Measurements from ENCODE around the gene PNLIPRP3.
"Not testable (repeated sequence)": the region's sequence is repeated elsewhere in the genome, so short reads cannot be mapped to it uniquely, and the experiment has no call there.

Gene PNLIPRP3

GRCh38 chr10:116427671-116428070 is at the start of gene PNLIPRP3:
PNLIPRP3 (plus strand) TSS chr10:116427847; CDS start chr10:116428013, 166 bp downstream.
- H3K27me3 ChIP-seq (ENCODE audit: insufficient read depth, insufficient read length): no peaks in the 10 kb centered on the region
- H3K9me3 ChIP-seq (ENCODE audit: insufficient read depth, low read length): no peaks in the 10 kb centered on the region
- H3K9ac ChIP-seq (ENCODE audit: insufficient read length, low read depth): no peak within 1 kb of the TSS
- H3K4me1 ChIP-seq (ENCODE audit: insufficient read depth, insufficient read length): no peaks in the 10 kb centered on the region
- H3K4me3 ChIP-seq (ENCODE audit: insufficient read length, low read depth): no peak within 1 kb of the TSS
- H3K36me3 ChIP-seq (ENCODE audit: insufficient read depth, insufficient read length, low read length): no peaks in the 10 kb centered on the region
- no peak for DNase-seq (ENCODE audit: low read depth, low spot score)
- TF ChIP-seq ZNF274 (IDR thresholded peaks at IDR 0.05; ENCODE audit: low read depth, low read length): no peak
- no peak for TF ChIP-seq YY1 (IDR thresholded peaks at IDR 0.05; ENCODE audit: insufficient read depth, insufficient read length)
- no peak for TF ChIP-seq SUZ12 (IDR thresholded peaks at IDR 0.05; ENCODE audit: extremely low read depth, insufficient read depth, insufficient read length)

GRCh38 chr10:116382290-116382689 is 45.4 kb upstream of the PNLIPRP3 start:
- Histone ChIP-seq H3K9ac (ENCODE audit: insufficient read length, low read depth) (no peak overlapping the region), H3K27me3 (ENCODE audit: insufficient read depth, insufficient read length) (no peaks in the 10 kb centered on the region), H3K36me3 (ENCODE audit: insufficient read depth, insufficient read length, low read length) (no peaks in the 10 kb centered on the region), H3K4me3 (ENCODE audit: insufficient read length, low read depth) (no peak overlapping the region), H3K4me1 (ENCODE audit: insufficient read depth, insufficient read length) (no peaks in the 10 kb centered on the region), H3K9me3 (ENCODE audit: insufficient read depth, low read length) (no peaks in the 10 kb centered on the region)
- no peak for DNase-seq (ENCODE audit: low read depth, low spot score)
- TF ChIP-seq YY1 (IDR thresholded peaks at IDR 0.05; ENCODE audit: insufficient read depth, insufficient read length) (no peak), SUZ12 (IDR thresholded peaks at IDR 0.05; ENCODE audit: extremely low read depth, insufficient read depth, insufficient read length) (no peak), ZNF274 (IDR thresholded peaks at IDR 0.05; ENCODE audit: low read depth, low read length) (no peak)

GRCh38 chr10:116385311-116385710 is 42.3 kb upstream of the PNLIPRP3 start:
- Histone ChIP-seq H3K27me3 (ENCODE audit: insufficient read depth, insufficient read length) (no peaks in the 10 kb centered on the region), H3K4me1 (ENCODE audit: insufficient read depth, insufficient read length) (no peaks in the 10 kb centered on the region), H3K36me3 (ENCODE audit: insufficient read depth, insufficient read length, low read length) (no peaks in the 10 kb centered on the region), H3K9me3 (ENCODE audit: insufficient read depth, low read length) (no peaks in the 10 kb centered on the region), H3K9ac (ENCODE audit: insufficient read length, low read depth) (no peak overlapping the region), H3K4me3 (ENCODE audit: insufficient read length, low read depth) (no peak overlapping the region)
- DNase-seq (ENCODE audit: low read depth, low spot score): no peak
- TF ChIP-seq YY1 (IDR thresholded peaks at IDR 0.05; ENCODE audit: insufficient read depth, insufficient read length) (no peak), ZNF274 (IDR thresholded peaks at IDR 0.05; ENCODE audit: low read depth, low read length) (no peak), SUZ12 (IDR thresholded peaks at IDR 0.05; ENCODE audit: extremely low read depth, insufficient read depth, insufficient read length) (no peak)

GRCh38 chr10:116385994-116386809 is 41.4 kb upstream of the PNLIPRP3 start:
- peak; percentile 33 for DNase-seq (ENCODE audit: low read depth, low spot score)
- Histone ChIP-seq H3K4me1 (ENCODE audit: insufficient read depth, insufficient read length) (no peaks in the 10 kb centered on the region), H3K9me3 (ENCODE audit: insufficient read depth, low read length) (no peaks in the 10 kb centered on the region), H3K9ac (ENCODE audit: insufficient read length, low read depth) (no peak overlapping the region), H3K27me3 (ENCODE audit: insufficient read depth, insufficient read length) (no peaks in the 10 kb centered on the region), H3K36me3 (ENCODE audit: insufficient read depth, insufficient read length, low read length) (no peaks in the 10 kb centered on the region), H3K4me3 (ENCODE audit: insufficient read length, low read depth) (no peak overlapping the region)
- TF ChIP-seq SUZ12 (IDR thresholded peaks at IDR 0.05; ENCODE audit: extremely low read depth, insufficient read depth, insufficient read length) (no peak), YY1 (IDR thresholded peaks at IDR 0.05; ENCODE audit: insufficient read depth, insufficient read length) (no peak), ZNF274 (IDR thresholded peaks at IDR 0.05; ENCODE audit: low read depth, low read length) (no peak)

- not testable (repeated sequence) for H3K4me3 ChIP-seq (ENCODE audit: insufficient read length, low read depth); H3K9me3 ChIP-seq (ENCODE audit: insufficient read depth, low read length); DNase-seq (ENCODE audit: low read depth, low spot score); H3K27me3 ChIP-seq (ENCODE audit: insufficient read depth, insufficient read length); H3K36me3 ChIP-seq (ENCODE audit: insufficient read depth, insufficient read length, low read length); H3K9ac ChIP-seq (ENCODE audit: insufficient read length, low read depth); H3K4me1 ChIP-seq (ENCODE audit: insufficient read depth, insufficient read length)
Observed at GRCh38 chr10:116393246-116393831, 34.3 kb upstream of the PNLIPRP3 start.

- Histone ChIP-seq H3K9ac (ENCODE audit: insufficient read length, low read depth) (no peak overlapping the region), H3K36me3 (ENCODE audit: insufficient read depth, insufficient read length, low read length) (no peaks in the 10 kb centered on the region), H3K4me3 (ENCODE audit: insufficient read length, low read depth) (no peak overlapping the region), H3K4me1 (ENCODE audit: insufficient read depth, insufficient read length) (no peaks in the 10 kb centered on the region), H3K9me3 (ENCODE audit: insufficient read depth, low read length) (no peaks in the 10 kb centered on the region), H3K27me3 (ENCODE audit: insufficient read depth, insufficient read length) (no peaks in the 10 kb centered on the region)
- no peak for TF ChIP-seq SUZ12 (IDR thresholded peaks at IDR 0.05; ENCODE audit: extremely low read depth, insufficient read depth, insufficient read length)
- no peak for DNase-seq (ENCODE audit: low read depth, low spot score)
Observed at GRCh38 chr10:116395223-116395985, 32.2 kb upstream of the PNLIPRP3 start.

- Histone ChIP-seq H3K9ac (ENCODE audit: insufficient read length, low read depth) (no peak overlapping the region), H3K4me3 (ENCODE audit: insufficient read length, low read depth) (no peak overlapping the region), H3K36me3 (ENCODE audit: insufficient read depth, insufficient read length, low read length) (no peaks in the 10 kb centered on the region), H3K4me1 (ENCODE audit: insufficient read depth, insufficient read length) (no peaks in the 10 kb centered on the region), H3K27me3 (ENCODE audit: insufficient read depth, insufficient read length) (no peaks in the 10 kb centered on the region), H3K9me3 (ENCODE audit: insufficient read depth, low read length) (no peaks in the 10 kb centered on the region)
- no peak for DNase-seq (ENCODE audit: low read depth, low spot score)
- TF ChIP-seq YY1 (IDR thresholded peaks at IDR 0.05; ENCODE audit: insufficient read depth, insufficient read length) (no peak), SUZ12 (IDR thresholded peaks at IDR 0.05; ENCODE audit: extremely low read depth, insufficient read depth, insufficient read length) (no peak), ZNF274 (IDR thresholded peaks at IDR 0.05; ENCODE audit: low read depth, low read length) (no peak)
Observed at GRCh38 chr10:116398224-116398623, 29.4 kb upstream of the PNLIPRP3 start.
